ENCODE data around the gene SPATS2.

DNA sequence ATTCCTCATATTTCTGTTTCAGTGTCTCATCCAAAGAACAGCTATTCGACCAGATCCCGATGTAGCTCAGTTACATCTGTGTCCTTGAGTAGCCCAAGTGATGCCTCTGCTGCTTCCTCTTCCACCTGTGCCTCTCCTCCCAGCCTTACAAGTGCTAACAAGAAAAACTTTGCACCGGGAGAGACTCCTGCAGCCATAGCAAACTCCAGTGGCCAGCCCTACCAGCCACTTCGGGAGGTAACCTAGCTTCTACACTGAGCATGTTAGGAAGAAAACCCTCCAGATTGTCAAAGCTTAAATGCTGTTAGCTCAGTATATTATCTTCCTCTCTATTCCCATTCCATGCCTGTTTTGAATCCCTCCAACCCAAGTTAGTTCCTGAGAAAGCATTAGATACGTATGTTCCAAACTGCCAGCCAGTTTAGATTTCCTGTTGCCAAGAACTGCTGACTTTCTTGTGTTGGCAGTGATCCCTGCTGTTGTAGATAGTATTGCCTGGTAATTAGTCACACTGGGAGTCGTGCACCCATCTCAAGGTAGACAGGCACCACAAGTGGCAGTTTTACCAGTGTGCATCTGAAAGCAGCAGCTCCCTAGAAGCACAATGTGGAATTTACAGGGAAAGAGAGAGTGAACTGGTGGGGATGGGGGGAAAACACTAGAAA is 157.5 kb downstream of the SPATS2 start:
- TF ChIP-seq POLR2A (IDR thresholded peaks at IDR 0.05): no peak
- TF ChIP-seq POLR2AphosphoS5 (IDR thresholded peaks at IDR 0.05): no peak

All from gastroesophageal sphincter (tissue), 2 donors.